CD4-positive, alpha-beta T cell (primary cell): ENCODE results near the gene FBLN1. TPM values are rescaled to one million over a fixed set of nuclear protein-coding genes. Genes with fewer than 3 reads are reported as not detected.
A peak's percentile ranks its signal among the peaks of the same experiment; 100 is the strongest.

Source experiments
- ATAC-seq: fragments of 200-7000 bp; cut with Tn5 transposase; one replicate; pipeline ENCODE4 v1.10.0; 2022; ENCODE audit warnings: mild to moderate bottlenecking; ENCODE audit not compliant: poor library complexity
- CTCF ChIA-PET: fragments of 350-600 bp; sonication (Branson Sonifier 250); formaldehyde crosslinking; loops from one replicate; lab custom pipeline; 2021; ENCODE audit warnings: antibody characterized with exemption, inconsistent platforms; lab: Charles Lee
- POLR2A ChIA-PET: fragments of 350-600 bp; sonication (Branson Sonifier 250); formaldehyde crosslinking; loops from one replicate; lab custom pipeline; 2021; ENCODE audit warnings: antibody characterized with exemption, inconsistent platforms; lab: Charles Lee
- DNase-seq, 14 experiments: peaks; one replicate each; pipeline ENCODE4 v3.0.0-alpha.2; 2013 to 2020; ENCODE audit warnings: mixed read lengths in 2 of 14
- H3K27ac ChIP-seq, 2 donors: one replicate each; pipeline versions ENCODE4 v1.5.1 to v1.7.0; 2013; ENCODE audit warnings: low read length in 2 of 2, low read depth in 1 of 2, mild to moderate bottlenecking in 1 of 2
- H3K27me3 ChIP-seq, 2 experiments: 1 replicate in 1 of 2; 2 replicates in 1 of 2; pipeline versions ENCODE4 v1.6.1 to v1.7.0; 2013; ENCODE audit warnings: low read length in 2 of 2, control low read depth in 1 of 2, mild to moderate bottlenecking in 1 of 2, moderate library complexity in 1 of 2; ENCODE audit not compliant: insufficient read depth in 2 of 2, control insufficient read depth in 1 of 2
- H3K36me3 ChIP-seq: one replicate; pipeline ENCODE4 v1.6.1; 2013; ENCODE audit warnings: low read length, control low read depth; ENCODE audit not compliant: insufficient read depth
- H3K4me1 ChIP-seq: one replicate; pipeline ENCODE4 v1.6.1; 2013; ENCODE audit warnings: low read length, control low read depth; ENCODE audit not compliant: insufficient read depth
- H3K4me3 ChIP-seq: one replicate; pipeline ENCODE4 v1.5.1; 2013; ENCODE audit warnings: mild to moderate bottlenecking, low read length, moderate library complexity
- H3K9me3 ChIP-seq, 2 experiments: 1 replicate in 1 of 2; 2 replicates in 1 of 2; pipeline versions ENCODE4 v1.6.1 to v1.7.0; 2013; ENCODE audit warnings: low read length in 2 of 2, mild to moderate bottlenecking in 2 of 2, control low read depth in 1 of 2, moderate library complexity in 1 of 2; ENCODE audit not compliant: control insufficient read depth in 1 of 2, insufficient read depth in 1 of 2
- H3K27ac Mint-ChIP-seq: one replicate; pipeline ENCODE4 v1.8.0; 2020; ENCODE audit warnings: mixed read lengths
- H3K27me3 Mint-ChIP-seq: one replicate; pipeline ENCODE4 v1.8.0; 2021; ENCODE audit warnings: mixed read lengths
- H3K36me3 Mint-ChIP-seq: one replicate; pipeline ENCODE4 v1.8.0; 2021; ENCODE audit warnings: low read depth, mixed read lengths
- H3K4me1 Mint-ChIP-seq: one replicate; pipeline ENCODE4 v1.8.0; 2021; ENCODE audit warnings: low read depth, mixed read lengths
- H3K4me3 Mint-ChIP-seq: one replicate; pipeline ENCODE4 v1.8.0; 2020; ENCODE audit warnings: mild to moderate bottlenecking, mixed read lengths
- H3K9me3 Mint-ChIP-seq: one replicate; pipeline ENCODE4 v1.8.0; 2020; ENCODE audit warnings: mixed read lengths
- intact Hi-C, 2 experiments: fragments of 100-400 bp; cut with DNase I in 1 of 2; cut with micrococcal nuclease in 1 of 2; formaldehyde crosslinking; loops; one replicate each; pipeline versions ENCODE4 v1.15.1 to v1.9.0; 2023 to 2025; cut with DNase I, micrococcal nuclease
- total RNA-seq, 174 experiments: library from RNA in 2 of 174; stranded (reverse) in 2 of 174; gene quantifications; one replicate each; pipeline ENCODE4 v1.2.3 and lab custom pipeline; 2021 to 2026
- TF ChIP-seq, protein P1 (sequence below): fragments of 200-600 bp; IDR thresholded peaks from one replicate; pipeline ENCODE4 v1.8.0; 2022; ENCODE audit warnings: antibody characterized with exemption, mild to moderate bottlenecking

Gene FBLN1
- total RNA-seq, 2 experiments from 2014 or later, result not detected

DNA sequence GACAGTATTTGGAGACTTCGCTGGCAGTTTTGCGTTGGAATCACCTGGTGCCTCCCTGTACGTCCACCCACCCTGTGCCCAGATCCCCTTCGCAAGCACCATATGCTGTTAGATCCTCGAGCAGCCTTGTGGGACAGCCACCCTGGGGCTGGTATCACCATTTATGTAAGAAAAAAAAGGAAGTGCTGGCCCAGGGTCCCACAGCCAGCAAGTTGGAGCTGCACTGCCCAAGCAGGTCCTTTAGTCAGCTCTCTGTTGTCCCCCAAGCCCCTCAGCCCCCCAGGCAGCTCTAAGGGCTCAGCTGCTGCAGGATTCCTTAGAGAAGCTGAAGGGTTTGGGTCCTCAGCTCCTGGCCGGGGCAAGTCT, 80.3 kb downstream of the FBLN1 start:
- Histone ChIP-seq H3K4me3 (no peak overlapping the region), H3K4me1 (peaks cover 16% of the 10 kb centered on the region), H3K27me3 (peaks cover under 1 to 1% of the 10 kb centered on the region in 2 experiments), H3K27ac (no peak overlapping the region), H3K9me3 (peaks cover 0 to 32% of the 10 kb centered on the region in 2 experiments), H3K36me3 (no peaks in the 10 kb centered on the region)
- ATAC-seq (no peak), DNase-seq (no peak)
- intact Hi-C loops, result no loop called here
- no peak overlapping the region for H3K4me3 Mint-ChIP-seq
- no peak overlapping the region for H3K27ac Mint-ChIP-seq
- POLR2A ChIA-PET, result no interaction called here
- peaks cover 11% of the 10 kb centered on the region for H3K4me1 Mint-ChIP-seq
- H3K9me3 Mint-ChIP-seq, result no peaks in the 10 kb centered on the region
- peaks cover 7% of the 10 kb centered on the region for H3K27me3 Mint-ChIP-seq
- H3K36me3 Mint-ChIP-seq, result no peaks in the 10 kb centered on the region
- TF ChIP-seq, protein P1, sequence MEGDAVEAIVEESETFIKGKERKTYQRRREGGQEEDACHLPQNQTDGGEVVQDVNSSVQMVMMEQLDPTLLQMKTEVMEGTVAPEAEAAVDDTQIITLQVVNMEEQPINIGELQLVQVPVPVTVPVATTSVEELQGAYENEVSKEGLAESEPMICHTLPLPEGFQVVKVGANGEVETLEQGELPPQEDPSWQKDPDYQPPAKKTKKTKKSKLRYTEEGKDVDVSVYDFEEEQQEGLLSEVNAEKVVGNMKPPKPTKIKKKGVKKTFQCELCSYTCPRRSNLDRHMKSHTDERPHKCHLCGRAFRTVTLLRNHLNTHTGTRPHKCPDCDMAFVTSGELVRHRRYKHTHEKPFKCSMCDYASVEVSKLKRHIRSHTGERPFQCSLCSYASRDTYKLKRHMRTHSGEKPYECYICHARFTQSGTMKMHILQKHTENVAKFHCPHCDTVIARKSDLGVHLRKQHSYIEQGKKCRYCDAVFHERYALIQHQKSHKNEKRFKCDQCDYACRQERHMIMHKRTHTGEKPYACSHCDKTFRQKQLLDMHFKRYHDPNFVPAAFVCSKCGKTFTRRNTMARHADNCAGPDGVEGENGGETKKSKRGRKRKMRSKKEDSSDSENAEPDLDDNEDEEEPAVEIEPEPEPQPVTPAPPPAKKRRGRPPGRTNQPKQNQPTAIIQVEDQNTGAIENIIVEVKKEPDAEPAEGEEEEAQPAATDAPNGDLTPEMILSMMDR, result no peak
- CTCF ChIA-PET, result no interaction called here

DNA sequence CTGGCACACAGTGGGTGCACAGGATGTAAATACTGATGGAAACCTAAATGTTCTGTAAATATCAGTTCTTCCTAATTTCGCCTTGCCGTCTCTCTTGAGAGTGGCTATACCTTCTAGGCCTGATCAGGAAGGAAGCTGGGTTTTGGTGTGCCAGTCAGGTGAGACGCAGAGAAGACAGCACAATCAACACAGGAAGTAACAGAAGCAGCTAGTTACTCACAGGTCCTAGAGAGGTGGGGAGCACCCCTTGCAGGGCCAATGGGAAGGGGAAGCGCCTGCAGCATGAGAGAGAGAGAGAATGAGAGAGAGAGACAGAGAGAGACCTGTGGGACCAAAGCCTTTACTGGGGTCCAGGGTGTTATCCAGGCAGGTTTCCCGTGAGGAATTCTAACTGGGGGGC, 80.8 kb downstream of the FBLN1 start:
- peaks cover 16% of the 10 kb centered on the region for H3K4me1 ChIP-seq
- no peak overlapping the region for H3K4me3 ChIP-seq
- H3K9me3 Mint-ChIP-seq, result no peaks in the 10 kb centered on the region
- peaks cover 0 to 2% of the 10 kb centered on the region in 2 experiments for H3K27me3 ChIP-seq
- CTCF ChIA-PET, result no interaction called here
- DNase-seq (peak in 3 of 14 experiments; percentile 6 to 67 (median 10)), ATAC-seq (no peak)
- H3K36me3 ChIP-seq, result no peaks in the 10 kb centered on the region
- H3K27ac Mint-ChIP-seq, result no peak overlapping the region
- H3K36me3 Mint-ChIP-seq, result no peaks in the 10 kb centered on the region
- intact Hi-C loops, result no loop called here
- no peak overlapping the region for H3K4me3 Mint-ChIP-seq
- H3K4me1 Mint-ChIP-seq, result peaks cover 11% of the 10 kb centered on the region
- H3K9me3 ChIP-seq, result peaks cover 0 to 32% of the 10 kb centered on the region in 2 experiments
- H3K27ac ChIP-seq, result no peak overlapping the region
- POLR2A ChIA-PET, result no interaction called here
- TF ChIP-seq, protein P1, result no peak
- peaks cover 4% of the 10 kb centered on the region for H3K27me3 Mint-ChIP-seq

DNA sequence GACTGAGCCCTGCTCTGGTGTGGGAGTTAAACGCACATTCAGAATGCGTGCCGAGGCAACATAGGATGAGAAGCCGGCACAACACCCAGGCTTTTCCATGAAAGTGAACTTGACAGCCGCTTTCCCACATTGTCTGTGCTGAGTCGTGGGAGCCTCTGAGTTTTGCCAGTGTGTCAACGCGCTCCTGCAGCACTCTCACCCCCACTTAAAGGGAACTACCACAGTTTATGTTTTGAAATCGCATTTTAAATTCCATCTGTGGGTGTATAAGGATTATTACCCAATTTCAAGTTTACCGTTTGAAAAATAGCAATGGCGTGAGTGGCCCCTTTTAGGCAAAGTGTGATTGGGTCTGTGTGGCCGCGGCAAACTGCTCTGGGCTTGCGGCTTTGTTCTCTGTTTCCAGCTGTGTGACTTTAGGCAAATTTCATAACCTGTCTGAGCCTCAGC, 81.5 kb downstream of the FBLN1 start:
- Mint-ChIP-seq H3K27me3 (peaks cover 4% of the 10 kb centered on the region), H3K4me3 (no peak overlapping the region), H3K4me1 (peaks cover 11% of the 10 kb centered on the region), H3K9me3 (no peaks in the 10 kb centered on the region), H3K36me3 (no peaks in the 10 kb centered on the region), H3K27ac (no peak overlapping the region)
- Histone ChIP-seq H3K27me3 (peaks cover 0 to 2% of the 10 kb centered on the region in 2 experiments), H3K36me3 (no peaks in the 10 kb centered on the region), H3K4me1 (peaks cover 16% of the 10 kb centered on the region), H3K9me3 (peaks cover 0 to 32% of the 10 kb centered on the region in 2 experiments), H3K27ac (no peak overlapping the region), H3K4me3 (no peak overlapping the region)
- CTCF ChIA-PET, result no interaction called here
- POLR2A ChIA-PET, result no interaction called here
- ATAC-seq, result no peak
- intact Hi-C loops, result no loop called here
- TF ChIP-seq, protein P1, result no peak
- no peak for DNase-seq
